ENCODE measurements around the gene STIP1. TPM values are rescaled to one million over a fixed set of nuclear protein-coding genes. Genes with fewer than 3 reads are reported as not detected.
A peak's percentile ranks its signal among the peaks of the same experiment; 100 is the strongest.

STIP1 gene
- total and polyA plus RNA-seq, 9 of the 15 experiments (the other 6 are each of a cell fraction or from before 2014, with no cell fraction given), result 58.1 to 465 (median 346) TPM

GRCh38 chr11:64180891-64181290 lies 5.1 kb upstream of the STIP1 start (continued):
- TF ChIP-seq HMG20B (CRISPR knock-in tag; IDR thresholded peaks at IDR 0.05), result no peak

- ChIA-PET CTCF (ENCODE audit: low intra/inter-chr PET ratio) (interaction anchor here (0.9 kb wide), 1 partner anchor 15 kb away, joined by 5 read pairs; the partner anchor contains the start of gene MACROD1), POLR2A (interaction anchor here (0.5 to 1.8 kb wide), 11 partner anchors 12 to 1726 kb away, joined by 3 to 9 read pairs (median 3); partner anchors contain the start of genes FERMT3 and MACROD1)
- Histone ChIP-seq H3K27me3 (ENCODE audit: control insufficient read depth in 2 of 2, insufficient read depth in 2 of 2, low read length in 2 of 2) (no peaks in the 10 kb centered on the region), H3K4me3 (peak overlapping the region; percentile 25; the same call in 1 of the 2 replicates), H3K27ac (ENCODE audit: extremely low read depth, low read depth, low read length) (peak overlapping the region; percentile 75), H3K4me1 (replicated peaks in 1 of 2; ENCODE audit: control insufficient read depth in 2 of 2, insufficient read depth in 2 of 2, low read length in 2 of 2) (peaks cover 23 to 46% of the 10 kb centered on the region in 2 experiments), H3K4me2 (ENCODE audit: insufficient read depth, low read length) (peak overlapping the region; percentile 74), H2AFZ (ENCODE audit: low read depth, low read length) (peak overlapping the region; percentile 83), H3K9ac (ENCODE audit: insufficient read depth in 1 of 2, low read depth in 2 of 2, low read length in 2 of 2) (peak overlapping the region; percentile 66 to 80), H3K79me2 (ENCODE audit: control insufficient read depth, insufficient read depth, low read length) (peaks cover 32% of the 10 kb centered on the region), H4K20me1 (replicated peaks; ENCODE audit: control insufficient read depth, insufficient read depth, low read length) (no peaks in the 10 kb centered on the region), H3K9me1 (ENCODE audit: control insufficient read depth, insufficient read depth, low read length) (no peaks in the 10 kb centered on the region), H3K36me3 (ENCODE audit: control insufficient read depth, insufficient read depth, low read length) (peaks cover 4% of the 10 kb centered on the region; the same call in 1 of the 3 replicates), H3K9me3 (replicated peaks; ENCODE audit: control insufficient read depth, insufficient read depth, low read depth, low read length) (no peaks in the 10 kb centered on the region)
- BruUV-seq (replicated peaks), result no TSS peak
- in situ Hi-C loops (cut with MboI) (no loop called here), intact Hi-C loops (cut with micrococcal nuclease) (no loop called here)
- peak; percentile 63 for ATAC-seq
- peak; percentile 99 for FAIRE-seq
- peak; percentile 79 to 95 (median 86) for DNase-seq (ENCODE audit: extremely low read depth in 1 of 4, low spot score in 3 of 4)
- 29% methylated on average over 17 of the region's 17 CpGs for WGBS (ENCODE audit: insufficient coverage, low coverage, missing lambda C conversion rate)
- TF ChIP-seq STAT5B (CRISPR knock-in tag; IDR thresholded peaks at IDR 0.05) (no peak), ZNF12 (CRISPR knock-in tag; IDR thresholded peaks at IDR 0.05) (no peak), ZBTB33 (CRISPR knock-in tag; IDR thresholded peaks at IDR 0.05) (peak; percentile 35; the same call in 1 of the 2 replicates), ZNF232 (CRISPR knock-in tag; IDR thresholded peaks at IDR 0.05) (no peak), XRCC4 (IDR thresholded peaks at IDR 0.05; ENCODE audit: extremely low read depth, insufficient read depth, insufficient read length) (no peak), BRF2 (IDR thresholded peaks at IDR 0.05; ENCODE audit: borderline replicate concordance, insufficient read depth, insufficient read length) (no peak), RAD51 (IDR thresholded peaks at IDR 0.05; ENCODE audit: borderline replicate concordance, low read depth) (peak; percentile 99), CEBPG (CRISPR knock-in tag; IDR thresholded peaks at IDR 0.05) (no peak), CEBPG (tag; conservative IDR thresholded peaks at IDR 0.05 in 1 of 2, IDR thresholded peaks at IDR 0.05 in 1 of 2) (no peak), USF1 (CRISPR knock-in tag; IDR thresholded peaks at IDR 0.05) (peak; percentile 99), ZC3H4 (CRISPR knock-in tag; IDR thresholded peaks at IDR 0.05; ENCODE audit: borderline replicate concordance) (no peak), RBM34 (IDR thresholded peaks at IDR 0.05; ENCODE audit: borderline replicate concordance, insufficient read depth, low read length) (no peak), ZNF644 (tag; IDR thresholded peaks at IDR 0.05; ENCODE audit: low read depth) (no peak), ZNF584 (CRISPR knock-in tag; IDR thresholded peaks at IDR 0.05; ENCODE audit: low read depth) (0 out of 2 replicates have a peak, but pooled peaks have one; percentile 55)
These were observed 4.2 kb upstream of the STIP1 start for GRCh38 chr11:64181506-64182411.
